OCI-LY7 (cell line): ENCODE measurements around the gene ELL. TPM values are rescaled to one million over a fixed set of nuclear protein-coding genes. Genes with fewer than 3 reads are reported as not detected.
"Not testable (repeated sequence)": the region's sequence is repeated elsewhere in the genome, so short reads cannot be mapped to it uniquely, and the experiment has no call there.

Experiments
- BruUV-seq: library from RNA; stranded (reverse); fragments of 400-500 nt; replicated peaks from 2 replicates; lab custom pipeline; 2021; lab: Mats Ljungman, UMichigan
- CTCF ChIA-PET: fragments of 300-600 bp; sonication (Branson Sonifier 250); formaldehyde crosslinking; loops from one replicate; lab custom pipeline; 2022; ENCODE audit warnings: antibody characterized with exemption; ENCODE audit not compliant: unreplicated experiment; lab: Charles Lee
- POLR2A ChIA-PET: fragments of 300-600 bp; sonication (Branson Sonifier 250); formaldehyde crosslinking; loops from one replicate; lab custom pipeline; 2022; ENCODE audit warnings: antibody characterized with exemption; lab: Charles Lee
- DNase-seq: peaks from one replicate; pipeline ENCODE4 v3.0.0-alpha.2; 2015; ENCODE audit warnings: low spot score
- H2AFZ ChIP-seq: fragments of 200-600 bp; sonication (generic), shearing (Covaris generic); 2 replicates; pipeline ENCODE4 v1.6.1; 2014; ENCODE audit warnings: mild to moderate bottlenecking, antibody characterized with exemption, low read length, moderate library complexity
- H3K27ac ChIP-seq: fragments of 200-600 bp; sonication (generic); 2 replicates; pipeline ENCODE4 v1.5.1; 2014; ENCODE audit warnings: mixed run types, low read depth, mild to moderate bottlenecking, moderate library complexity, low read length, inconsistent platforms; ENCODE audit not compliant: poor library complexity, severe bottlenecking
- H3K36me3 ChIP-seq: fragments of 200-600 bp; sonication (generic); 2 replicates; pipeline ENCODE4 v1.6.1; 2014; ENCODE audit warnings: mild to moderate bottlenecking, antibody characterized with exemption, low read length, moderate library complexity, mixed read lengths; ENCODE audit not compliant: insufficient read depth
- H3K4me1 ChIP-seq: fragments of 200-600 bp; sonication (generic); 2 replicates; pipeline ENCODE4 v1.5.1; 2014; ENCODE audit warnings: mild to moderate bottlenecking, low read length; ENCODE audit not compliant: insufficient read depth, poor library complexity, severe bottlenecking
- H3K4me2 ChIP-seq: fragments of 200-600 bp; sonication (generic); 2 replicates; pipeline ENCODE4 v1.6.1; 2014; ENCODE audit warnings: mild to moderate bottlenecking, low read length
- H3K4me3 ChIP-seq: fragments of 200-600 bp; sonication (generic); 2 replicates; pipeline ENCODE4 v1.5.1; 2014; ENCODE audit warnings: mild to moderate bottlenecking, low read depth, low read length; ENCODE audit not compliant: poor library complexity, severe bottlenecking
- H3K79me2 ChIP-seq: fragments of 200-600 bp; sonication (generic); 2 replicates; pipeline ENCODE4 v1.6.1; 2016; ENCODE audit warnings: low read depth, mild to moderate bottlenecking, low read length, moderate library complexity, mixed read lengths; ENCODE audit not compliant: insufficient read depth
- H3K9me2 ChIP-seq: fragments of 200-600 bp; sonication (generic); 2 replicates; pipeline ENCODE4 v1.6.1; 2016; ENCODE audit warnings: mild to moderate bottlenecking, low read length, mixed read lengths; ENCODE audit not compliant: insufficient read depth
- H3K9me3 ChIP-seq: fragments of 200-600 bp; sonication (generic); 2 replicates; pipeline ENCODE4 v1.6.1; 2014; ENCODE audit warnings: mild to moderate bottlenecking, mixed run types, low read length, mixed read lengths
- H4K20me1 ChIP-seq: fragments of 200-600 bp; sonication (generic); 2 replicates; pipeline ENCODE4 v1.6.1; 2014; ENCODE audit warnings: mild to moderate bottlenecking, antibody characterized with exemption, low read length, moderate library complexity, mixed read lengths; ENCODE audit not compliant: insufficient read depth
- EZH2phosphoT487 ChIP-seq: fragments of 200-600 bp; sonication (generic); IDR thresholded peaks from 2 replicates; pipeline ENCODE4 v1.6.1; 2018; ENCODE audit warnings: low read depth, borderline replicate concordance, mild to moderate bottlenecking, mixed run types, antibody characterized with exemption, low read length, moderate library complexity, mixed read lengths
- intact Hi-C: fragments of 100-400 bp; cut with micrococcal nuclease; formaldehyde crosslinking; loops from one replicate; pipeline ENCODE4 v1.10.0; 2022; ENCODE audit not compliant: unreplicated experiment
- total RNA-seq, 2 experiments: library from RNA; depleted of rRNA in 1 of 2; stranded (reverse); fragments of >200 nt in 1 of 2; shearing (Covaris generic) in 1 of 2; gene quantifications; 2 replicates each; pipeline ENCODE4 v1.2.3, GENCODE V29; 2014 to 2022
- TF ChIP-seq, protein P1 (sequence below): fragments of 200-600 bp; sonication (generic); conservative IDR thresholded peaks from 2 replicates; pipeline ENCODE4 v1.5.1; 2014; ENCODE audit warnings: mild to moderate bottlenecking, antibody characterized with exemption, low read length, moderate library complexity, mixed read lengths

ELL gene
- total RNA-seq, 2 experiments from 2014 or later, result 14.4 to 24.6 TPM

- H3K79me2 ChIP-seq, POLR2A ChIA-PET, H4K20me1 ChIP-seq, BruUV-seq, H3K36me3 ChIP-seq, H3K9me3 ChIP-seq, H3K9me2 ChIP-seq, CTCF ChIA-PET, DNase-seq: not testable (repeated sequence)
- Histone ChIP-seq H3K4me2 (peak overlapping the region; percentile 66), H3K4me3 (peak overlapping the region; percentile 56), H3K27ac (peak overlapping the region; percentile 75), H3K4me1 (peaks cover 48% of the 10 kb centered on the region), H2AFZ (peak overlapping the region; percentile 52)
- intact Hi-C loops, result loop anchor here (2.0 kb wide), 1 partner anchor 54 kb away; no protein-coding TSS in a partner anchor
Observed at GRCh38 chr19:18402455-18403248, 119.2 kb downstream of the ELL start.

GRCh38 chr19:18401580-18402112, 120.2 kb downstream of the ELL start:
- Histone ChIP-seq H3K4me2 (peak overlapping the region; percentile 66), H3K36me3 (no peaks in the 10 kb centered on the region), H3K4me1 (peaks cover 58% of the 10 kb centered on the region), H3K9me2 (no peaks in the 10 kb centered on the region), H2AFZ (peak overlapping the region; percentile 68), H3K79me2 (no peaks in the 10 kb centered on the region), H3K4me3 (peak overlapping the region; percentile 56), H3K9me3 (no peaks in the 10 kb centered on the region), H4K20me1 (no peaks in the 10 kb centered on the region), H3K27ac (peak overlapping the region; percentile 75)
- BruUV-seq, result no TSS peak
- TF ChIP-seq, protein P1, sequence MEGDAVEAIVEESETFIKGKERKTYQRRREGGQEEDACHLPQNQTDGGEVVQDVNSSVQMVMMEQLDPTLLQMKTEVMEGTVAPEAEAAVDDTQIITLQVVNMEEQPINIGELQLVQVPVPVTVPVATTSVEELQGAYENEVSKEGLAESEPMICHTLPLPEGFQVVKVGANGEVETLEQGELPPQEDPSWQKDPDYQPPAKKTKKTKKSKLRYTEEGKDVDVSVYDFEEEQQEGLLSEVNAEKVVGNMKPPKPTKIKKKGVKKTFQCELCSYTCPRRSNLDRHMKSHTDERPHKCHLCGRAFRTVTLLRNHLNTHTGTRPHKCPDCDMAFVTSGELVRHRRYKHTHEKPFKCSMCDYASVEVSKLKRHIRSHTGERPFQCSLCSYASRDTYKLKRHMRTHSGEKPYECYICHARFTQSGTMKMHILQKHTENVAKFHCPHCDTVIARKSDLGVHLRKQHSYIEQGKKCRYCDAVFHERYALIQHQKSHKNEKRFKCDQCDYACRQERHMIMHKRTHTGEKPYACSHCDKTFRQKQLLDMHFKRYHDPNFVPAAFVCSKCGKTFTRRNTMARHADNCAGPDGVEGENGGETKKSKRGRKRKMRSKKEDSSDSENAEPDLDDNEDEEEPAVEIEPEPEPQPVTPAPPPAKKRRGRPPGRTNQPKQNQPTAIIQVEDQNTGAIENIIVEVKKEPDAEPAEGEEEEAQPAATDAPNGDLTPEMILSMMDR, result peak; percentile 78
- TF ChIP-seq EZH2phosphoT487, result no peak
- ChIA-PET CTCF (no interaction called here), POLR2A (interaction anchor here (0.6 to 0.8 kb wide), 2 partner anchors 110 to 122 kb away, joined by 3 read pairs; no protein-coding TSS in a partner anchor)
- peak; percentile 96 for DNase-seq
- intact Hi-C loops, result loop anchor here (2.0 kb wide), 1 partner anchor 53 kb away; no protein-coding TSS in a partner anchor

- Histone ChIP-seq H3K4me1 (peaks cover 59% of the 10 kb centered on the region), H2AFZ (no peak overlapping the region), H3K79me2 (no peaks in the 10 kb centered on the region), H3K36me3 (no peaks in the 10 kb centered on the region), H3K4me3 (no peak overlapping the region), H3K4me2 (no peak overlapping the region), H3K9me3 (no peaks in the 10 kb centered on the region), H4K20me1 (no peaks in the 10 kb centered on the region), H3K9me2 (no peaks in the 10 kb centered on the region), H3K27ac (no peak overlapping the region)
- POLR2A ChIA-PET, result no interaction called here
- TF ChIP-seq EZH2phosphoT487, result no peak
- TF ChIP-seq, protein P1, result no peak
- intact Hi-C loops, result no loop called here
- CTCF ChIA-PET, result no interaction called here
- DNase-seq, result no peak
- BruUV-seq, result no TSS peak
Observed at GRCh38 chr19:18399008-18399407, 122.9 kb downstream of the ELL start.
